ENCODE results near the gene JADE3. TPM values are rescaled to one million over a fixed set of nuclear protein-coding genes. Genes with fewer than 3 reads are reported as not detected.

The JADE3 gene
- total and polyA plus RNA-seq, 2 experiments from 2014 or later: 6.0 to 8.6 TPM

DNA sequence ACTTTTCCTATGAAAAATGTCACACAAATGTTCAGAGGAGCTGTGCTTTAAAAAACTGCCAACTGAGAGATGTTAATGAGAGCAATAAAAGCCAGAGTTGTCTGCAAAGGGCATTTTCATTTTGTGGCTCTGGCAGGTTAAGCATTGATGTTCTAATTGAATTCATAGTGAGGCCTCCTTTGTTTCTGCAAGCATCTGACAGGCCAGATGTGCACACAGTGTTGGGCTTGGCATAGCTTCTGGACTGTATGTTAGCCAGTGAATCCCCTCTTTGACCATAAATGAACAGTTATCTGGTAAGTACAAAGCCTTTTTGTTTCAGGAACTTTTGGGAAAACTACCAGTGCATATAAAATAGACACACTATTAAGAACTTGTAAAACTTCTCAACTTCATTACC is 81.9 kb downstream of the JADE3 start:
- H3K27me3 ChIP-seq: no peaks in the 10 kb centered on the region
- TF ChIP-seq, protein P1, sequence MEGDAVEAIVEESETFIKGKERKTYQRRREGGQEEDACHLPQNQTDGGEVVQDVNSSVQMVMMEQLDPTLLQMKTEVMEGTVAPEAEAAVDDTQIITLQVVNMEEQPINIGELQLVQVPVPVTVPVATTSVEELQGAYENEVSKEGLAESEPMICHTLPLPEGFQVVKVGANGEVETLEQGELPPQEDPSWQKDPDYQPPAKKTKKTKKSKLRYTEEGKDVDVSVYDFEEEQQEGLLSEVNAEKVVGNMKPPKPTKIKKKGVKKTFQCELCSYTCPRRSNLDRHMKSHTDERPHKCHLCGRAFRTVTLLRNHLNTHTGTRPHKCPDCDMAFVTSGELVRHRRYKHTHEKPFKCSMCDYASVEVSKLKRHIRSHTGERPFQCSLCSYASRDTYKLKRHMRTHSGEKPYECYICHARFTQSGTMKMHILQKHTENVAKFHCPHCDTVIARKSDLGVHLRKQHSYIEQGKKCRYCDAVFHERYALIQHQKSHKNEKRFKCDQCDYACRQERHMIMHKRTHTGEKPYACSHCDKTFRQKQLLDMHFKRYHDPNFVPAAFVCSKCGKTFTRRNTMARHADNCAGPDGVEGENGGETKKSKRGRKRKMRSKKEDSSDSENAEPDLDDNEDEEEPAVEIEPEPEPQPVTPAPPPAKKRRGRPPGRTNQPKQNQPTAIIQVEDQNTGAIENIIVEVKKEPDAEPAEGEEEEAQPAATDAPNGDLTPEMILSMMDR (IDR thresholded peaks at IDR 0.05; ENCODE audit: low read depth, low read length): no peak
- DNase-seq (ENCODE audit: low read depth in 1 of 2, low spot score in 1 of 2): peak in 1 of 2 donors; percentile 16

DNA sequence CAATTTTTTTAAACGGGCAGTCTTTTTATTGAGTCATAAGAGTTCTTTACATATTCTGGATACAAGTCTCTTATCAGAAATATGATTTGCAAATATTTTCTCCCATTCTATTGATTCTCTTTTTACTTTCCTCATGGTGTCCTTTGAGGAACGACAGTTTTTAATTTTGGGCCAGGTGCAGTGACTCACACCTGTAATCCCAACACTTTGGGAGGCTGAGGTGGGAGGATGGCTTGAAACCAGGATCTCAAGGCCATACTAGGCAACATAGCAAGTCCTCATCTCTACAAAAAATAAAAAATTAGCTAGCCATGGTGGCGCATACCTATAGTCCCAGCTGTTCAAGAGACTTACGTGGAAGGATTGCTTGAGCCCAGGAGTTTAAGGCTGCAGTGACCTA is 99.9 kb downstream of the JADE3 start:
- DNase-seq (ENCODE audit: low read depth in 1 of 2, low spot score in 1 of 2): no peak
- Histone ChIP-seq H3K4me3 (no peak overlapping the region), H3K27me3 (no peaks in the 10 kb centered on the region), H3K9me3 (ENCODE audit: low read depth) (no peaks in the 10 kb centered on the region), H3K36me3 (no peaks in the 10 kb centered on the region), H3K27ac (no peak overlapping the region), H3K4me1 (ENCODE audit: low read depth) (no peaks in the 10 kb centered on the region)
- TF ChIP-seq, protein P1 (IDR thresholded peaks at IDR 0.05; ENCODE audit: low read depth, low read length): no peak

More for the DNA sequence above, 81.9 kb downstream of the JADE3 start:
- Histone ChIP-seq H3K27ac (no peak overlapping the region), H3K36me3 (no peaks in the 10 kb centered on the region), H3K4me3 (no peak overlapping the region), H3K9me3 (ENCODE audit: low read depth) (peaks cover 6% of the 10 kb centered on the region), H3K4me1 (ENCODE audit: low read depth) (no peaks in the 10 kb centered on the region)

DNA sequence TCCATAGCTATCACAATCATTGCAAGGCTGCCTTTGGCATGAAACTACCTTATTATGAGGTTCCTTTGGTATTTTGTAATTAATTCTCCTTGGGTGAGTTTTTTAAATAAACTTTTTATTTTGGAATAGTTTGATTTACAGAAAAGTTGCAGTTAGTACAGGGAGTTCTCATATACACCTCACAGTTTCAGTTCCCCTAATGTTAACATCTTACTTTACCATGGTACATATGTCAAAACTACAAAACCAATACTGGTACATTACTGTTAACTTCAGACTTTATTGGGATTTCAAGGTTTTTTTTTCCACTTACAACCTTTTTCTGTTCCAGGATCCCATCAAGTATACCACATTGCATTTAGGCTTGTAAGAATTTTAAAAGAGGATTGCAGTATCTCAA is 114.0 kb downstream of the JADE3 start:
- no peak overlapping the region for H3K4me3 ChIP-seq
- H3K36me3 ChIP-seq: peaks cover 3% of the 10 kb centered on the region
- H3K4me1 ChIP-seq (ENCODE audit: low read depth): no peaks in the 10 kb centered on the region
- TF ChIP-seq, protein P1 (IDR thresholded peaks at IDR 0.05; ENCODE audit: low read depth, low read length): no peak
- H3K9me3 ChIP-seq (ENCODE audit: low read depth): no peaks in the 10 kb centered on the region
- no peaks in the 10 kb centered on the region for H3K27me3 ChIP-seq
- no peak for DNase-seq (ENCODE audit: low read depth in 1 of 2, low spot score in 1 of 2)
- H3K27ac ChIP-seq: no peak overlapping the region

DNA sequence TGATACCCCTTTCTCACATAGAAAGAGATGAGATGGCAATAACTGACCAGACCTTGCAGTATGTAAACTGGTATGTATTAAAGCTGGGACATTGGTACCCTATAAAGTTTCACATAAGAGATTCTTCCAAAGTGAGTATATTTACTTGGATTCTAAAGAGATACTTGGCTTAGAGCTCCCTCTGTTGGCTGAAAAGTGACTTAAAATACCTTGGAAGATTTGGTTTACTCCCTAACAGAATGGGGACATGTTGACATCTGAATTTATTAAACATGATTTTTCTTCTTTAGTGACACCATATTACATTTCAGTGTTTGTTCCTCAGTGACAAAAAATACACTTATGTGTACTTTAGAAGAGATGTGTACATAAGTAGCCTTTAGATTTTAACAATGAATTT is 118.1 kb downstream of the JADE3 start:
- Histone ChIP-seq H3K27ac (no peak overlapping the region), H3K9me3 (ENCODE audit: low read depth) (no peaks in the 10 kb centered on the region), H3K4me1 (ENCODE audit: low read depth) (no peaks in the 10 kb centered on the region), H3K27me3 (no peaks in the 10 kb centered on the region), H3K36me3 (peaks cover 7% of the 10 kb centered on the region), H3K4me3 (no peak overlapping the region)
- TF ChIP-seq, protein P1 (IDR thresholded peaks at IDR 0.05; ENCODE audit: low read depth, low read length): peak; percentile 46
- DNase-seq (ENCODE audit: low read depth in 1 of 2, low spot score in 1 of 2): peak; percentile 73

DNA sequence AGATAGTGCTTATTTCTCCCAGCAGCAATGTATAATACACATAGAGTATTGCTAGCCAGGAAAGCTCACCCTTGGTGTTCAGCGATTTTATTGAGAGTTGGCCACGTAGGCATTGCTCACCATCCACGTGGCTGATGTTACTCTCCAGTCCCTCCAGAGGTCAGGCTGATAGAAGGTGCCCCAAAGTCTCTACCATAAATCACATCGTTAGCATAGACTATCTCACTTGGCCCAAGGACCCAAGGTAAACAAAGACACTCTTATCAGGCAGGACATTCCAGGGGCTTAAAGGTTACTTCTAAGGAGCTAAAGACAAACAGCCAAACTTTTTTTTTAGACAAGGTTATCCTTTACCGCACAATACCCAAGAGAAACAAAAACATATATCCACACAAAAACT is 135.8 kb downstream of the JADE3 start:
- TF ChIP-seq, protein P1 (IDR thresholded peaks at IDR 0.05; ENCODE audit: low read depth, low read length): no peak
- Histone ChIP-seq H3K9me3 (ENCODE audit: low read depth) (no peaks in the 10 kb centered on the region), H3K4me1 (ENCODE audit: low read depth) (no peaks in the 10 kb centered on the region), H3K36me3 (no peaks in the 10 kb centered on the region), H3K27me3 (no peaks in the 10 kb centered on the region), H3K4me3 (no peak overlapping the region), H3K27ac (no peak overlapping the region)
- DNase-seq (ENCODE audit: low read depth in 1 of 2, low spot score in 1 of 2): peak; percentile 0 to 2
